ENCODE measurements around the gene PCYT1A. TPM values are rescaled to one million over a fixed set of nuclear protein-coding genes. Genes with fewer than 3 reads are reported as not detected.

The PCYT1A gene
- total and polyA plus RNA-seq, 2 donors (not counting 3 experiments of a cell fraction or from before 2014, with no cell fraction given): 50.3 to 65.5 TPM

- no peaks in the 10 kb centered on the region for H3K9me3 ChIP-seq (replicated peaks; ENCODE audit: control insufficient read depth, insufficient read depth, low read length)
- no peaks in the 10 kb centered on the region for H3K79me2 ChIP-seq (ENCODE audit: control insufficient read depth, insufficient read depth, low read length)
- no TSS peak for BruUV-seq (replicated peaks)
- TF ChIP-seq POLR2A (IDR thresholded peaks at IDR 0.05; ENCODE audit: low read depth, low read length) (no peak), POLR2AphosphoS5 (IDR thresholded peaks at IDR 0.05; ENCODE audit: insufficient read depth, low read depth, low read length) (no peak), JUN (IDR thresholded peaks at IDR 0.05; ENCODE audit: borderline replicate concordance, insufficient read depth, insufficient read length, low read depth) (no peak), EZH2 (IDR thresholded peaks at IDR 0.05; ENCODE audit: borderline replicate concordance, low read depth, low read length, severe bottlenecking) (no peak), GATA2 (IDR thresholded peaks at IDR 0.05; ENCODE audit: insufficient read depth, insufficient read length, low read depth, low read length) (no peak), MAX (IDR thresholded peaks at IDR 0.05; ENCODE audit: insufficient read depth, insufficient read length) (no peak), MYC (IDR thresholded peaks at IDR 0.05; ENCODE audit: low read depth, low read length) (no peak), CTCF (IDR thresholded peaks at IDR 0.05; ENCODE audit: extremely low read depth in 1 of 2, insufficient read depth in 1 of 2, low read depth in 1 of 2, low read length in 2 of 2) (no peak), FOS (IDR thresholded peaks at IDR 0.05; ENCODE audit: borderline replicate concordance, insufficient read depth, low read length) (no peak)
- no peak overlapping the region for H3K4me2 ChIP-seq (ENCODE audit: insufficient read depth, low read length)
- intact Hi-C loops (cut with micrococcal nuclease): no loop called here
- peaks cover 4 to 11% of the 10 kb centered on the region in 2 experiments for H3K27me3 ChIP-seq (ENCODE audit: control insufficient read depth in 2 of 2, insufficient read depth in 2 of 2, low read length in 2 of 2)
- H4K20me1 ChIP-seq (replicated peaks; ENCODE audit: control insufficient read depth, extremely low read depth, insufficient read depth, low read length): no peaks in the 10 kb centered on the region
- dilution Hi-C loops (cut with MboI; ENCODE audit: extremely low pct_ligation_motif_present, low sequenced_read_pairs): no loop called here
- no peak overlapping the region for H3K4me3 ChIP-seq (replicated peaks in 1 of 3; ENCODE audit: insufficient read depth in 1 of 3, low read depth in 1 of 3, low read length in 3 of 3)
- no peaks in the 10 kb centered on the region for H3K4me1 ChIP-seq (ENCODE audit: control insufficient read depth, extremely low read depth, insufficient read depth, low read length)
- H2AFZ ChIP-seq (ENCODE audit: low read depth, low read length): no peak overlapping the region
- no peak overlapping the region for H3K9ac ChIP-seq (replicated peaks; ENCODE audit: extremely low read depth, insufficient read depth, low read length)
- H3K27ac ChIP-seq (ENCODE audit: insufficient read depth, low read depth, low read length): no peak overlapping the region
- no peaks in the 10 kb centered on the region for H3K9me1 ChIP-seq (replicated peaks; ENCODE audit: control insufficient read depth, extremely low read depth, insufficient read depth, low read length)
- DNase-seq (ENCODE audit: low read depth, low spot score) (no peak), FAIRE-seq (no peak)
- no peaks in the 10 kb centered on the region for H3K36me3 ChIP-seq (ENCODE audit: control insufficient read depth in 2 of 2, extremely low read depth in 1 of 2, insufficient read depth in 2 of 2, low read length in 2 of 2)
- ChIA-PET CTCF (no interaction called here), POLR2A (no interaction called here)
These were observed 72.6 kb downstream of the PCYT1A start for GRCh38 chr3:196214783-196215441.
